Neural progenitor cell (in vitro differentiated cells): ENCODE measurements around the gene HDC.

Experiments used
- EZH2 ChIP-seq: fragments of 200-600 bp; sonication (generic); IDR thresholded peaks from 2 replicates; pipeline ENCODE4 v1.6.1; 2017; ENCODE audit warnings: antibody characterized with exemption, mild to moderate bottlenecking, moderate library complexity
- TF ChIP-seq, protein P1 (sequence below): fragments of 200-600 bp; sonication (generic); IDR thresholded peaks from 2 replicates; pipeline ENCODE4 v1.5.1; 2017; ENCODE audit warnings: antibody characterized with exemption, mild to moderate bottlenecking

DNA sequence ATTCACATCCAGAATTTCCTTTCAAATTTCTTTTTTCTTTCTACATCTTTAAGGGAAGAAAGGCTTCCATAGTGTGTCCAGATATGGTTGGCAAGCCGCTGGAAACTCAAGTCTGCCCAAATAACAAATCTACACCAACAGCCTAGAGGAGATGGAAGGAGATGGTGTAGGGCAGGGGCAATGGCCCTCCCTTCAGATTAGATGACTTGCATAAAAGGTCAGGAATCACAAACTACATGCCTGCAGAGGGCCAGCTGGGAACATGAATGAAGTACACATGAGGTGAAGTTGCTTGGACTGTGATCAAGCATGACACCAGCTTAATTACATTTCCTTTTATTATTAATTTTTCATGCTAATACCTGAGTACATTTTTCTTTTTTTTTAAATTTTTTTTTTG, 73.4 kb downstream of the HDC start:
- TF ChIP-seq, protein P1, sequence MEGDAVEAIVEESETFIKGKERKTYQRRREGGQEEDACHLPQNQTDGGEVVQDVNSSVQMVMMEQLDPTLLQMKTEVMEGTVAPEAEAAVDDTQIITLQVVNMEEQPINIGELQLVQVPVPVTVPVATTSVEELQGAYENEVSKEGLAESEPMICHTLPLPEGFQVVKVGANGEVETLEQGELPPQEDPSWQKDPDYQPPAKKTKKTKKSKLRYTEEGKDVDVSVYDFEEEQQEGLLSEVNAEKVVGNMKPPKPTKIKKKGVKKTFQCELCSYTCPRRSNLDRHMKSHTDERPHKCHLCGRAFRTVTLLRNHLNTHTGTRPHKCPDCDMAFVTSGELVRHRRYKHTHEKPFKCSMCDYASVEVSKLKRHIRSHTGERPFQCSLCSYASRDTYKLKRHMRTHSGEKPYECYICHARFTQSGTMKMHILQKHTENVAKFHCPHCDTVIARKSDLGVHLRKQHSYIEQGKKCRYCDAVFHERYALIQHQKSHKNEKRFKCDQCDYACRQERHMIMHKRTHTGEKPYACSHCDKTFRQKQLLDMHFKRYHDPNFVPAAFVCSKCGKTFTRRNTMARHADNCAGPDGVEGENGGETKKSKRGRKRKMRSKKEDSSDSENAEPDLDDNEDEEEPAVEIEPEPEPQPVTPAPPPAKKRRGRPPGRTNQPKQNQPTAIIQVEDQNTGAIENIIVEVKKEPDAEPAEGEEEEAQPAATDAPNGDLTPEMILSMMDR, result no peak
- no peak for TF ChIP-seq EZH2
